NCI-H2081 (cell line): ENCODE results near the gene GNG7.
"Not testable (repeated sequence)": the region's sequence is repeated elsewhere in the genome, so short reads cannot be mapped to it uniquely, and the experiment has no call there.

Experiments used
- DNase-seq, 2 experiments: peaks; one replicate each; lab custom pipeline; 2025; lab: John Stamatoyannopoulos, UW

The GNG7 gene

DNA sequence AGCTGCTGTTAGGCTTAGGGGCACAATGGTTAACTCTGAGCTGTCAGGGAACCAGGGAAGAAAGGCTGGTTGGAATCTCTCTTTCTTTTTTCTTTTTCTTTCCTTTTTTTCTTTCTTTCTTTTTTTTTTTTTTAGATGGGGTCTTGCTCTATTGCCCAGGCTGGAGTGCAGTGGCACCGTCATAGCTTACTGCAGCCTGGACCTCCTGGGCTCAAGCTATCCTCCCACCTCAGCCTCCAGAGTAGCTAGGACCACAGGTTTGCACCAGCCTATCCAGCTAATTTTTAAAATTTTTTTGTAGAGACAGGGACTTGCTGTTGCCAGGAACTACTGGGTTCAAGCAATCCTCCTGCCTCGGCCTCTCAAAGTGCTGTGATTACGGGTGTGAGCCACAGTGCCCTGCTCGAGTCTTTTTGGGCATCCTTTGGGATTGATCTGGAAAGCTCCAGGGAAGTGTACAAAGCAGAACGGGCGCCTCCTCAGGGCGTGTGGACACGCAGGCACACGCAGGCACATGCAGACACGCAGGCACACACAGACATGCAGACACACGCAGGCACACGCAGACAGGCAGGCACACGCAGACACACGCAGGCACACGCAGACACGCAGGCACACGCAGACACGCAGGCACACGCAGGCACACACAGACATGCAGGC is 127.4 kb downstream of the GNG7 start:
- no peak for DNase-seq

DNA sequence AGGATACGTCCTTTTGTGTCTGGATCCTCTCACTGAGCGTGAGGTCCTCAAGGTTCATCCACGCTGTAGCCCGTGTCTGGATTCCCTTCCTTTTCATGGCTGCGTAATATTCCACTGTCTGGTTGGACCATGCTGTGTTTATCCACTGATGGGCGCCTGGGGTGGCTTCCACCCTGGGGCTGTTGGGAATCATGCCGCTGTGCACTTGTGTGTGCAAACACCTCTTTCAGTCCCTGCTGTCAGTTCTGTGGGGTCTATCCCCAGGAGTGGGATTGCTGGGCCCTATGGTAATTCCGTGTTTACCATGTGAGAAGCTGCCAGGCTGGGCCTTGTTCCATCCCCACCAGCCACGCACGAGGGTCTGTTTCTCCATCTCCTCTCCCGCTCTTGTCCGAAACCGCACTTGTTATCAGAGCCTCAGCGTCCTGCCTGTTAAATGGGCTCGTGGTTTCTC is 128.0 kb downstream of the GNG7 start:
- no peak for DNase-seq

DNA sequence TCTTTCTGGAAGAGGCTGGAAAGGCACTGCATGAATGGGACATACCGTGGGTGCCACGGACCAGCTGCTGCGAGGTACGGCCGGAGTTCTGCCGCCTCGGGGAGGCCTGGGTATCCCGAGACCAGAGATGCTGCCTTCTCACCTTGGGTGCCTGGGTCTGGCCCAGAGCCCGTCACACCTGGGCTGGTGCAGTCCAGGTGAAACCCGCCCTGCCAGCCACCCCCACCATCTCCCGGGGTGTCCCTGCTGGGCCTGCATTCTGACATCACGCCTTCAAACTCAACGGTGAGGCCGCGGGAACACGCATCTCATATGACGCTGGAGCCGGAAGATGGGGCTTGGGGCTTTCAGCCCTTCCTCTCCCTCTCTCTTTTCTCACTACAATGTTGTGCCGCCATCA is 128.6 kb downstream of the GNG7 start:
- DNase-seq = no peak

DNA sequence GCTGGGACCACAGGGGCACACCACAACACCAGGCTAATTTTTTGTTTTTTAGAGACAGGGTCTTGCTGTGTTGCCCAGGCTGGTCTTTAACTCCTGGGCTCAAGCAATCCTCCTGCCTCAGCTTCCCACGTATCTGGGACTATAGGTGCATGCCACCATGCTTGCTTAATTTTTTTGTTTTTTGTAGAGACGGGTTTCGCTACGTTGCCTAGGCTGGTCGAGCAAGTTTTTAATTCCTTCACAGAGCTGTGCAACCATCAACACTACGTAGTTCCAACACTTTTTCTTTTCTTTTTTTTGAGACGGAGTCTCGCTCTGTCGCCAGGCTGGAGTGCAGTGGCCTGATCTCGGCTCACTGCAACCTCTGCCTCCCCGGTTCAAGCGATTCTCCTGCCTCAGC is 130.3 kb downstream of the GNG7 start:
- not testable (repeated sequence) for DNase-seq

DNA sequence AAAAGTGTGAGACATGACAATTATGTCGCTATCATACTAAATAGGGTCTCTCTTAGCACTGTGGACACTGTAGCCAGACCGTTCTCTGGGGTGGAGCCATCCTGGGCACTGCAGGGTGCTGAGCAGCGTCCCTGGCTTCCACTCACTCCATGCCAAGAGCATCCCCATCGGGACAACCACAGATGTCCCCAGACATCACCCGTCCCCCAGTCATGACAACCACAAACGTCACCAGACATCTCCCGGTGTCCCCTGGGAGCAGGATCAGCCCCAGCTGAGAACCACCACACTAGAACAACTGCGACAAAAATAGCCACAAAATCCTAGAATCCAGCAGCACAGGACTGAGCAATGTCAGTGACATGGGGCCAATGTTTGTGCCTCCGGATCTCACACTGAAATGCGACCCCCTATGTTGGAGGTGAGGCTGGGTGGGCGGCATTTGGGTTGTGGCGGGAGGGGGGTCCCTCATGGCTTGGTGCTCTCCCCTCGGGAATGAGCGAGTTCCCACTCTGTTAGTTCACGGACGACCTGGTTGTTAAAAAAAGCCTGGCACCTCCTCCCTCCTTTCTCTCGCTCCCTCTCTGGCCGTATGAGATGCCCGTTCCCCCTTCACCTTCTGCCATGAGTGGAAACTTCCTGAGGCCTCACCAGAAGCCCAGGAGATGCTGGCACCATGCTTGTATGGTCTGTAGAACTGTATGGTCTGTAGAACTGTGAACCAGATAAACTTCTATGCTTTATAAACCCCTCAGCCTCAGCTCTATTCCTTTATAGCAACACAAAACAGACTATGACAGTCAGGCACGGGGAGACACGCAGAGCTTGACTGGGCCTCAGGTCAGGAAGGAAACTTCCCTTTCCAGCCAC is 132.7 kb downstream of the GNG7 start:
- DNase-seq = no peak

DNA sequence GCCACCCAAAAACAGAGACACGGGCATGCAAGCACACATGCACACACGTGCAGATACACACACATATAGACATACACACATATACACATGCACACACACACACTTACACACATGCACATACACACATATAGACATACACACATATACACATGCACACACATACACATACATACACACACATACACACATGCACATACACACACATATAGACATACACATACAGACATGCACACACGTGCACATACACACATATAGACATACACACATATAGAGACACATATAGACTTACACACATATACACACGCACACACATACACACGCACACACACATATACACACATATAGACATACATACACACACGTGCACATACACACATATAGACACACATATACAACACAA is 134.5 kb downstream of the GNG7 start:
- DNase-seq = no peak

DNA sequence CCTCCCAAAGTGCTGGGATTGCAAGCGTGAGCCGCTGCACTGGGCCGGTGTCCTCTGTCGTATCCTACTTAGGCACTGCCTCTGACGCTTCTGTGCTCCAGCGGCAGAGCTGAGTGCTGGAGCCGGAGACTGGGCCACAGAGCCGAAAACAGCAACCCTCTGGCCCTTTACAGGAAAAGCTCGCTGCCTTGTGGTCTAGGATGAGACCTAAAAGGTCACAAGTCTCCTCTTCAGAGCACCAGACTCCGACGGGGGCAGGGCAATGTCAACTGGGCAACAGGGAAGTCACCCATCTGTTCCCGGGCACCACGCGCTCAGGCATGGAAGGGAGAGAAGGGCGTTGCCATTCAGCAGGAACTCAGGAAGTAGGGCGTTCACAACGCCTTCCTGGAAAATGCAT is 134.9 kb downstream of the GNG7 start:
- no peak for DNase-seq

DNA sequence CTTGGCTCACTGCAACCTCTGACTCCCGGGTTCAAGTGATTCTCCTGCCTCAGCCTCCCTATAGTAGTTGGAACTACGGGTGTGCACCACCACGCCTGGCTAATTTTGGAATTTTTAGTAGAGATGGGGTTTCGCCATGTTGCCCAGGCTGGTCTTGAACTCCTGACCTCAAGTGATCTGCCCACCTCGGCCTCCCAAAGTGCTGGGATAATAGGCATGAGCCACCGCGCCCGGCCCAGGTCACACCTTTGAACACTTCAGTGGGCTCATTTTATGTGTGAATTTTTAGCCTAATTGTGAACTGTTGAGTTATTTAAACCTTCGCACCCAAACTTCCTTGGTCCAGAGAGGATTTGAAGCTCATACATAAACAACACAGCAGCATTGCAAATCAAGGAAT is 138.9 kb downstream of the GNG7 start:
- DNase-seq = not testable (repeated sequence)

DNA sequence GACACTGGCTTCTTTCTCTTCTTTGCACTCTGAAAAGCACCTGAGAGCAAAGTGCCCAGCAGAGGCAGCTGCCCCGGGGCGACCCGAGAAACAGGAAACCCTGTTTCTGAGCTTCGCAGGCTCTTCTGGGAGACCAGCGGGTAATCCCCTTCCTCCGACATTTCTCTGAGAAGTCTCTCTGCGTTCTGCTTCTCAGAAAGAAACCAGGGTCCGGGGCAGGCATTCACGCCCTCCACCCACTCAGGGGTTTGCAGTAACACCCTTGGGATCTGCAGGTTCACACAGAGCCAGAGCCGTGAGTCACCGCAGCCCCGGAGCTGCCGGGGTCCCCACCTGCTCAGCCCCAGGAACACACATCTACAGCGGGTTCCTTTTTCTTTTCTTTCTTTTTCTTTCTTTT is 140.6 kb downstream of the GNG7 start:
- no peak for DNase-seq

DNA sequence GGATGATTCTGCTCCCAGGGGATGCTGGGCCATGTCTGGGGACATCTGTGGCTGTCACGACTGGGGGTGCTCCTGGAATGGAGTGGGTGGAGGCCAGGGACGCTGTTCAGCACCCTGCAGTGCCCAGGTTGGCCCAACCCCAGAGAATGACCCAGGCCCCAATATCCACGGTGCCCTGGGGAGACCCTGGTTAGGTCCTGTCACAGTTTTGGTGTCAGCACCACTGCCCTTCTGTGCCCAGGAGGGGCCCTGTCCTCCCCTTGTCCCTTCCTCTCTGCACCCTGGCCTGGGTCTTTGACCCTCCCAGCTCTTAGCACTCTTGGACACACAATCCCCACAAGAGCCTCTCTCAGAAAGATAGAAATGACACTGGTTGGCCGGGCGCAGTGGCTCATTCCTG is 141.3 kb downstream of the GNG7 start:
- DNase-seq = no peak

DNA sequence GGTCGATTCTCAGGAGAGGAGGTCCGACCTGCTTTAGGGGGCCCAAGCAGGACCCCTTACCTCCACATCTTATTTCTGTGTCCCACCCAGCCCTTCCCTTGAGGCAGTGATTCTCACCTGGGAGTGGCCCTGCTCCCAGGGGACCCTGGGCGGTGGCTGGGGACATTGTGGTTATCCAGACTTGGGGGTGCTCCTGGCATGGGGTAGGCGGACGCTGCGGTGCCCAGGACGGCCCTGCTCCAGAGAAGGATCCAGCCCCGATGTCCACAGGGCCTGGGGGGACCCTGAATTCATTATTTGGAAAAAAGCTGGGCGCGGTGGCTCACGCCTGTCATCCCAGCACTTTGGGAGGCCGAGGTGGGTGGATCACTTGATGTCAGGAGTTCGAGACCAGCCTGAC is 142.1 kb downstream of the GNG7 start:
- DNase-seq = no peak

DNA sequence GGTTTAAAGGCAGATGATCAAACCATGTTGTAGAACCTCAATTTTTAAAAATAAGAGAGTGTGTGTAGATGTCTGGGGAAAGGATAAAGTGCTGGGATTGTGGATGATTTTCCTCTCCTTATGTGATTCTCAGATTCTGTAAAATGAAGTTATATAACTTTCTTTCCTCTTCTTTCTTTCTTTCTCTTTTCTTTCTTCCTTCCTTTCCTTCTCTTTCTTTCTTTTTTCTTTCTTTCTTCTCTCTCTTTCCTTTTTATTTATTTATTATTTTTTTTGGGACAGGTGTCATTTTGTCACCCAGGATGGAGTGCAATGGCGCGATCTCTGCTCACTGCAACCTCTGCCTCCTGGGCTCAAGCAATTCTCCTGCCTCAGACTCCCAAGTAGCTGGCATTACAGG is 144.0 kb downstream of the GNG7 start:
- no peak for DNase-seq

DNA sequence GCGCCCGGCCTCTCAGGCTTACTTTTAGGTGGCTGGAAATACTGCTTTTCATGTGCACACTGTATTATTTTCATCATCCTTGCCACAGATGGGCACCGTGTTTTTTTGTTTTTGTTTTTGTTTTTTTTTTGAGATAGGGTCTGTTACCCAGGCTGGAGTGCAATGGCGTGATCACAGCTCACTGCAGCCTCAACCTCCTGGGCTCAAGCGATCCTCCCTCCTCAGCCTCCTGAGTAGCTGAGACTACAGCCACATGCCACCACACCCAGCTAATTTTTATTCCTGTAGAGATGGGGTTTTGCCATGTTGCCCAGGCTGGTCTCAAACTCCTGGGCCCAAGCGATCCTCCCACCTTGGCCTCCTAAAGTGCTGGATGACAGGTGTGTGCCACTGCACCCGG is 144.4 kb downstream of the GNG7 start:
- not testable (repeated sequence) for DNase-seq

DNA sequence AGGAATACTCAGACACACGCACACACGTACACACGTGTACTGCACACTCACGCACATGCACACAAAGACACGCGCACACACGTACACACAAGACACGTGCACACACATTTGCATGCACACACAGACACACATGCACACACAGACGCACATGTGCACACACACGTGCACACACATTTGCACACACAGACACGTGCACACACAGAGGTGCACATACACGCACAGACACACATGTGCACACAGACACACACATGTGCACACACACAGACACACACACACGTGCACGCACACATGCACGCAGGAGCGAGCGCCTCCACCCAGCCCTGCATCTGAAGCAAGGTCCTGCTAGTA is 145.4 kb downstream of the GNG7 start:
- DNase-seq = no peak

DNA sequence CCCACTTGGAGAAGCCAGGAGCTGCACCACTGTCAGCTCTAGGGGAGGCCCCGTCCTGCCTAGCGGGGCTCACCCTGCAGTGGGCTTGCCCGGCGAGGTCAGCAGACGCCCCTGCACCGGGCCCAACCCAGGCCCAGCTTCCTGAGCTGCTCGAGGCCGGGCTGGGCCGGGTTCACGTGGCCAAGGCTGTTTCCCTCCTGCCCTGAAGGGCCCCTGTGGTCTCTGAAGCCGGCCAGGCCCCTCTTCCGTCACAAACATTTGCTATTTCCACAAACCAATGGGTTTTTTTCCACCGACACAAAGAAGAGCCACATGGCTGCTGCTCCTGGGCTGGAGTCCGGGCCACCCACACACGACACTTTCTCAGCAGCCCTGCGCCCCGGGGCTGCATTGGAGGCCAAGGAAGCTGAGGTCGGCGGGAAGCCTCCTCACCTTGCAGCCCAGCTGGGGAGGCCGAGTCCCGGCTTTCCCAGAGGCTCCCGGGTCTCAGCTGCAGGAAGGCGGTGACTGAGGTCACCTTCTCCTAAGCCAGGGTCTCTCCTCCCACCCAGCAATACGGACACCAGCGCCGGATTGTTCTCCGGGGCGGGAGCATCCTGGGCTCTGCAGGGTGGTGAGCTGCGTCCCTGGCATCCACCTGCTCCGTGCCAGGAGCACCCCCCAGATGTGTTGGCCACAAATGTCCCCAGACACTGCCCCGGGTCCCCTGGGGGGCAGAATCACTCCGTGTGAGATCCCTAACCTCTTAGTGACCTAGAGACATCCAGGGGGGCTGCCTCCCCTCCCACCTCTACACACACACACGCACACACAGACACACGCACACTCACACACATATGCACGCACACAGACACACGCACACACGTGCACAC is 146.0 kb downstream of the GNG7 start:
- DNase-seq = no peak

DNA sequence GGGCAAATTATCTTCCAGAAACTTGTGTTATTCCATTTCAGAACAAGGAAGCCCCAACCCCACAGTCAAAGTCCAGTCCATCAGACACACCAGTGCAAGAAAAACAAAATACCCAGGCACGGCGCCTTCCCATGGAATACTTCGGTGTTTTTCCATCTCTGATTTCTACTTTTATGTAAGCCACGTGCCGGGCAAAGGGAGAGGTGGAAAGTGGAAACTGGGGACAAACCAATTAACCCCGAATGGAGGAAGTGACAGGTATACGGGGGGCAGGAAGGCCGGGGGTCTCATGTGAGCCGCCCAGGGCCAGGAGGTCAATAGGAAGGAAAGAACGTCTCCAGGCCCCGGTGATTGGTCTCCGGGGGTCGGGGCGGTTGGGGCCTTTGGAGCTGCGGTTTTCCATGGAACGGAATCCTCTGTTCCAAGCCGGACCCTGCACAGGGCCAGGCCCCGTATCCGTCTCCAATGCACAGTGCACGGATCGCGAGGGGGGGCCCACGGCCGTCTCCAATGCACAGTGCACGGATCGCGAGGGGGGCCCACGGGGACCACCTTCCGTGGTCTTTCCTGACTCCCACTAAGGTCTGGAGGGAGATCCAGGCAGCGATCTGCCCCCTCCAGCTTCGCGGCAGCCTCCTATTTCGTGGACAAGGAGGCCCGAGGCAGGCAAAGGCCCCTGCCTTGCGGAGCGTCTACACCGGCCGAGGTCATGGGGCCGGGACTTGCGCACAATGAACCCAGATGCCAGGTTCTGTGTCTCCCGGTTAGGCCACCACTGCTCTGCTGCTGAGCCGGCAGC is 146.9 kb downstream of the GNG7 start:
- DNase-seq = no peak

DNA sequence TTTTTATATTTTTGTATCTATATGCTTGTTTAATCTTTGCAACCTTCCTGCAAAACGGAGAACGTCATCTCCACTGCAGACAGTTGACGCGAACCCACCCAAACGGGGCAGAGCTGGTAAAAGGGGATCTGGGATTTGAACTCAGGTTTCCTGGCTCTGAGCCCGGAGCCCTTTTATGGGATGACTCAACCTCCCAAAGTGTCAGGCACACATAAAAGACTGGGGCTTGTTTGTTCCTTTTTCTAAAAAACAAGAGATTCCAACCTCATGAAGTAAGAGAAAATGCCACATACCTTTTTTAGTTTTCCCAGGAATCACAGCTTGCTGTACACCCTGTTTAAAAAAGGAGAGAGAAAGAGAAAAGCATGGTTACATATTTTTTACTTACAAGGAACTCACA is 147.6 kb downstream of the GNG7 start:
- DNase-seq = no peak

DNA sequence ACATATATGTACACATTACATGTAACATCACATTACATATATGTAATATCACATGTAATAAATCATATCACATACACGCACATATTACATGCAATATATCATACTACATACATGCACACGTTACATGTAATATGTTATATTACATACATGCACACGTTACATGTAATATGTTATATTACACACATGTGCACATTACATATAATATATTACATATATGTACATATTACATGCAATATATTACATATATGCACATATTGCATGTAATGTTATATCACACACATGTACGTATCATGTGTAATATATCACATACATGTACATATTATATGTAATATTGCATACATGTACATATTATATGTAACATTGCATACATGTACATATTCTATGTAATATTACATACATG is 149.0 kb downstream of the GNG7 start:
- no peak for DNase-seq

DNA sequence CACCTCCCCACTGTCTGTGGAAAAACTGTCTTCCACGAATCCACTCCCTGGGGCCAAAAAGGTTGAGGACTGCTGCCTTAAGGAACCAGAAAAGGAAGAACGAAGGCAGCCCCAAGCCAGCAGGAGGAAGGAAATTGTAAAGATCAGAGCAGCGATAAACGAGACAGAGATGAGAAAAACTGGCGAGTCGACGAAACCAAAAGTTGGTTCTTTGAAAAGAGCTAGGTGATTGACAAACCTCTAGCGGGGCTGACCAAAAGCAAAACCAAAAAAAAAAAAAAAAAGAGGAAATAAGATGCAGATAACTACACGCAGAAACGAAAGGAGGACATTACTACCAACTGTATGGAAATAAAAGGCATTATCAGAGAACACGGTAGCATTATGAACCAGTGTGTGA is 149.6 kb downstream of the GNG7 start:
- DNase-seq = no peak

DNA sequence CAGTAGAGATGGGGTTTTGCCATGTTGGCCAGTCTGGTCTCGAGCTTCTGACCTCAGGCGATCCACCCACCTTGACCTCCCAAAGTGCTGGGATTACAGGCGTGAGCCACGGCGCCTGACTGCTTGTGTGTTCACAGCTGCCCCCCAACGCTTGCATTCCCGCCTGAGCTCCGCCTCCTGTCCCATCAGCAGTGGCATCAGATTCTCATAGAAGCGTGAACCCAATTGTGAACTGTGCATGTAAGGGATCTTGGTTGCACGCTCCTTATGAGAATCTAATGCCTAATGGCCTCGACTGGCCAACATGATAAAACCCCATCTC is 150.7 kb downstream of the GNG7 start:
- DNase-seq = no peak

DNA sequence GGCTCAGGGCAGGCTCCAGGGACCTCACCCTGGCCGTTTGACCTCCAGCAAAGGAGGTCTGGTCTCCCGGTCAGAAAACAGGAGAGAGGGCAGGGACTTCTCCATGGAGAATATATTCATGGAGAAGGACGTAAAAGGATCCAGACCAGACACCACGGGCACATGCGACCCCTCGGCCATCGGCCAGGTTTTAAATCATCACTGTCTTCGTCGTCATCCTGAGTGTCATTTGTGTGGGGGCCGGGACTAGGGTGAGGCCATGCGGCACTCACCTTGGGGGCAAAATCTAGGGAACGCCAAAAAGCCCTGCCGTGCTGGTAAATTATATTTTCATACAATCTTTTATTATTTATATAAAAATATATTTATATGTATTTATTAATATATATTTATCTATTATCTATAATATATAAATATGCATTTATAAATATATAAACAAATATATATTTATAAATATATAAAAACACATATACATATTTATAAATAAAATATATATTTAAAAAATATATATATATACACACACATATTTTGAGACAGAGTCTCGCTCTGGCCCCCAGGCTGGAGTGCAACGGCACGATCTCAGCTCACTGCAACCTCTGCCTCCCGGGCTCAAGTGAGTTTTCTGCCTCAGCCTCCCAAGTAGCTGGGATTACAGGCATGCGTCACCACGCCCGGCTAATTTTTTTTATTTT is 151.2 kb downstream of the GNG7 start:
- no peak for DNase-seq
